ENCODE data around the gene BDP1.
"Not testable (repeated sequence)": the region's sequence is repeated elsewhere in the genome, so short reads cannot be mapped to it uniquely, and the experiment has no call there.

- not testable (repeated sequence) for TF ChIP-seq BHLHE40 (IDR thresholded peaks at IDR 0.05; ENCODE audit: borderline replicate concordance); SUZ12 (IDR thresholded peaks at IDR 0.05); HDGF (IDR thresholded peaks at IDR 0.05; ENCODE audit: borderline replicate concordance); L3MBTL2 (conservative IDR thresholded peaks at IDR 0.05); ARNT (IDR thresholded peaks at IDR 0.05)
Observed at GRCh38 chr5:71571811-71572210, 116.4 kb downstream of the BDP1 start.
